Esophagus muscularis mucosa (tissue), 4 donors: ENCODE data around the gene WRNIP1.

Experiments used
- CTCF ChIP-seq, 3 experiments: fragments of 200-600 bp in 2 of 3; fragments of 450-650 bp in 1 of 3; sonication (generic) in 2 of 3; IDR thresholded peaks; one replicate each; pipeline ENCODE4 v1.5.1; 2017 to 2019; ENCODE audit warnings: antibody characterized with exemption in 3 of 3, mild to moderate bottlenecking in 2 of 3, moderate library complexity in 1 of 3
- EP300 ChIP-seq: sonication (generic); formaldehyde crosslinking; IDR thresholded peaks from one replicate; pipeline ENCODE4 v1.6.1; 2017; ENCODE audit warnings: antibody characterized with exemption
- POLR2AphosphoS5 ChIP-seq, 2 donors: sonication (generic); formaldehyde crosslinking; IDR thresholded peaks; one replicate each; pipeline ENCODE4 v1.6.1; 2017; ENCODE audit warnings: antibody characterized with exemption in 2 of 2

GRCh38 chr6:2799936-2800527 lies 34.8 kb downstream of the WRNIP1 start:
- TF ChIP-seq EP300: no peak
- TF ChIP-seq POLR2AphosphoS5 (IDR thresholded peaks at IDR 0.05): no peak
- TF ChIP-seq CTCF (IDR thresholded peaks at IDR 0.05): no peak
